GM12878 (cell line): Measurements from ENCODE around the gene RPL9. TPM values are rescaled to one million over a fixed set of nuclear protein-coding genes. Genes with fewer than 3 reads are reported as not detected.

Experiments used
- BCLAF1 ChIP-seq: fragments of 450-650 bp; IDR thresholded peaks from 2 replicates; pipeline ENCODE4 v1.6.1; 2017; ENCODE audit warnings: antibody characterized with exemption, mild to moderate bottlenecking, moderate library complexity
- E2F4 ChIP-seq: IDR thresholded peaks from 2 replicates; pipeline ENCODE4 v1.6.1; 2012; ENCODE audit warnings: low read depth, low read length, improper control_type of control experiment
- MEF2B ChIP-seq: fragments of 450-650 bp; IDR thresholded peaks from 2 replicates; pipeline ENCODE4 v1.6.1; 2018; ENCODE audit warnings: mild to moderate bottlenecking, moderate library complexity; ENCODE audit not compliant: partially characterized antibody, poor library complexity, severe bottlenecking
- PKNOX1 ChIP-seq: fragments of 450-650 bp; IDR thresholded peaks from 2 replicates; pipeline ENCODE4 v1.6.1; 2016; ENCODE audit warnings: mild to moderate bottlenecking
- PRDM15 ChIP-seq: fragments of 450-650 bp; formaldehyde crosslinking; IDR thresholded peaks from 2 replicates; pipeline ENCODE4 v1.4.0; 2020; ENCODE audit warnings: mild to moderate bottlenecking, moderate library complexity
- SMC3 ChIP-seq: IDR thresholded peaks from 2 replicates; pipeline ENCODE4 v1.6.1; 2011; ENCODE audit warnings: low read length, improper control_type of control experiment, borderline replicate concordance
- ZBTB33 ChIP-seq: fragments of 450-650 bp; IDR thresholded peaks from 2 replicates; pipeline ENCODE4 v1.6.1; 2017; ENCODE audit warnings: mild to moderate bottlenecking
- ZNF274 ChIP-seq: IDR thresholded peaks from one replicate; pipeline ENCODE4 v1.8.0; 2011; ENCODE audit not compliant: insufficient read length, insufficient read depth
- polyA plus RNA-seq, 11 experiments: library from polyadenylated mRNA; depleted of rRNA in 4 of 11; unstranded in 6 of 11; stranded (reverse) in 5 of 11; fragments of >200 nt; fragmentation: Nextera tagmentation in 4 of 11; fragmentation: Illumina TruSeq in 1 of 11; extraction: Ambion mirVana in 4 of 11; extraction: Trizol in 1 of 11; gene quantifications; 1 replicate in 1 of 11; 2 replicates in 10 of 11; pipeline versions ENCODE4 v1.2.1 to v1.2.3, GENCODE V29; 2011 to 2016; ENCODE audit warnings: inconsistent platforms in 2 of 11, missing spikeins in 2 of 11, low read depth in 1 of 11
- total RNA-seq, 4 experiments: library from RNA; depleted of rRNA in 3 of 4; stranded (reverse); fragments of >200 nt in 3 of 4; fragmentation: Illumina TruSeq in 1 of 4; extraction: Trizol in 1 of 4; gene quantifications; 2 replicates each; pipeline versions ENCODE4 v1.2.1 to v1.2.3, GENCODE V29; 2013 to 2021

The RPL9 gene
- total and polyA plus RNA-seq, 10 of the 15 experiments (the other 5 are each of a cell fraction or from before 2014, with no cell fraction given) = 1,006 to 4,767 (median 2,910) TPM

GRCh38 chr4:39497909-39498726 is 39.4 kb upstream of the RPL9 start (continued):
- no peak for TF ChIP-seq SMC3
- no peak for TF ChIP-seq PRDM15 (CRISPR knock-in tag)
- TF ChIP-seq ZBTB33 = no peak
- no peak for TF ChIP-seq ZNF274
- TF ChIP-seq MEF2B = no peak
- TF ChIP-seq BCLAF1 = no peak
- no peak for TF ChIP-seq E2F4
- no peak for TF ChIP-seq PKNOX1
